Stomach smooth muscle (tissue), 2 donors: ENCODE results near the gene ZNF423.
A peak's percentile ranks its signal among the peaks of the same experiment; 100 is the strongest.

ENCODE experiments used
- H3K27ac ChIP-seq: one replicate; pipeline ENCODE4 v1.7.0; 2013; ENCODE audit warnings: mild to moderate bottlenecking, low read length, inconsistent platforms
- H3K27me3 ChIP-seq, 2 donors: one replicate each; pipeline ENCODE4 v1.7.0; 2013; ENCODE audit warnings: low read length in 2 of 2; ENCODE audit not compliant: insufficient read depth in 2 of 2, control insufficient read depth in 1 of 2
- H3K36me3 ChIP-seq, 2 donors: one replicate each; pipeline ENCODE4 v1.7.0; 2013; ENCODE audit warnings: low read length in 2 of 2; ENCODE audit not compliant: control insufficient read depth in 2 of 2, insufficient read depth in 2 of 2
- H3K4me1 ChIP-seq: one replicate; pipeline ENCODE4 v1.7.0; 2013; ENCODE audit warnings: low read length; ENCODE audit not compliant: control insufficient read depth, insufficient read depth
- H3K4me3 ChIP-seq, 2 donors: one replicate each; pipeline ENCODE4 v1.7.0; 2013; ENCODE audit warnings: low read length in 2 of 2
- H3K9ac ChIP-seq, 2 donors: one replicate each; pipeline ENCODE4 v1.7.0; 2013; ENCODE audit warnings: low read length in 2 of 2, mild to moderate bottlenecking in 1 of 2
- H3K9me3 ChIP-seq, 2 donors: one replicate each; pipeline ENCODE4 v1.7.0; 2013; ENCODE audit warnings: low read length in 2 of 2; ENCODE audit not compliant: control insufficient read depth in 2 of 2
- donor health status: healthy.
- donor health status: Pancreatic carcinoma.

Gene ZNF423

GRCh38 chr16:49801290-49801689 lies 54.6 kb downstream of the ZNF423 start:
- no peaks in the 10 kb centered on the region for H3K36me3 ChIP-seq
- no peak overlapping the region for H3K4me3 ChIP-seq
- no peaks in the 10 kb centered on the region for H3K4me1 ChIP-seq
- no peak overlapping the region for H3K9ac ChIP-seq
- H3K27ac ChIP-seq = no peak overlapping the region
- H3K9me3 ChIP-seq = no peaks in the 10 kb centered on the region
- no peaks in the 10 kb centered on the region for H3K27me3 ChIP-seq

DNA sequence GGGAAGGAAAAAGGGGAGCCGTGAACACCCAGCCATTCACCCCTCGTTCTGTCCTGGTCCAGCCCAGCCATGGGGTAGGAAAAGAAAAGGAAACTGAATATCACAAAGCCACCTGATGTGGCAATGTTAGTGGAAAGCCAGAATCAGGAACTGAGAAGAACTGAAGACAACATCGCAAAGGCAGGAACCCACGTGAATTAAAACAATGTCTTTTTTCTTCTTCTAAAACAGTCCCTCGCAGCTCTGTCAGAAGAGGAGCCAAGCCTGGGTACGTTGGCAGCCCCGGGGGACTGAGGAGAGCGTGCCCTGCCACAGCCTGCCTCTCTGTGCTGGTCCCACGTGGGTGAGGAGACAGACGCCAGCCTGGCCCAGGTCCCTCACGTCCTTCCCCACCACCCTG lies 55.0 kb downstream of the ZNF423 start:
- H3K27me3 ChIP-seq = no peaks in the 10 kb centered on the region
- H3K9ac ChIP-seq = no peak overlapping the region
- no peak overlapping the region for H3K27ac ChIP-seq
- no peaks in the 10 kb centered on the region for H3K9me3 ChIP-seq
- no peak overlapping the region for H3K4me3 ChIP-seq
- H3K4me1 ChIP-seq = no peaks in the 10 kb centered on the region
- no peaks in the 10 kb centered on the region for H3K36me3 ChIP-seq

DNA sequence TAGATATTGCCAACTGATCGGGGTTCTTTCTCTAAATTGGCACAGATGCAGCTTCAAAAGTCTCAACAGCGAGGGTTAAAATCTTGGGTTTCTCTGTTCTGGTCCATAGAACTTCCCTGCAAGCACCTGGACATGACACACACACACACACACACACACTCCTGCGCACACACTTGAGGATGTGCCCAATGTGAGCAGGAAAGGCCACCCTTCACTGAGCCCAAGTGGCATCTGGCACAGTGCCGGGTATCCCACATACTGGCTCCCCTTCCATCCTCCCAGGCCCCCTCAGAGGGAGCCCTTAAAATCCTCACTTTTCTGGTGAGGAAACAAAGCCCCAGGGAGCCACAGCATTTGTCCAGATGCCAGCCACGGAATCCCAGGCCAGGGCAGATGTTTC lies 55.5 kb downstream of the ZNF423 start:
- H3K9me3 ChIP-seq = no peaks in the 10 kb centered on the region
- no peak overlapping the region for H3K9ac ChIP-seq
- no peaks in the 10 kb centered on the region for H3K36me3 ChIP-seq
- no peaks in the 10 kb centered on the region for H3K4me1 ChIP-seq
- H3K27me3 ChIP-seq = no peaks in the 10 kb centered on the region
- no peak overlapping the region for H3K4me3 ChIP-seq
- H3K27ac ChIP-seq = no peak overlapping the region

GRCh38 chr16:49799172-49799571 lies 56.7 kb downstream of the ZNF423 start:
- Histone ChIP-seq H3K36me3 (no peaks in the 10 kb centered on the region), H3K27me3 (no peaks in the 10 kb centered on the region), H3K9me3 (no peaks in the 10 kb centered on the region), H3K4me1 (no peaks in the 10 kb centered on the region), H3K9ac (no peak overlapping the region), H3K27ac (no peak overlapping the region), H3K4me3 (no peak overlapping the region)

DNA sequence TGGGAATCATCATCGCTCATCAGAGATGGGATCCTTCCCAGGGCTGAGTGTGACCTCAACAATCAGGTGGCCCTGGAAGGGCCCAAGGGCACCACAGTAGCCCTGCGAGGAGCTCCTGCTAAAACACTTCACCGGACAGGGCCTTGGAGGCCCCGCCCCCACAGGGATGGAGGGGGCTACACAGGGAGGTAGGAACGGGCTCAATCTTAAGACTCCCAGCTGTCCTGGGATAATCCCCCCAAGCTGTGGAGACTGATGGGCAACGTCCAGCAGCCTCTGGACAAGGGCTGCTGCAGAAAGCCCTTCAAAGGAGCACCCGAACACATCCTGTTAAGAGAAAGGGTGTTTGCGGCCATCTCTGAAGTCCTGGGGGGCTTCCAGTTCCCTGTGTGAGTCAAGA lies 60.4 kb downstream of the ZNF423 start:
- Histone ChIP-seq H3K9me3 (no peaks in the 10 kb centered on the region), H3K4me1 (no peaks in the 10 kb centered on the region), H3K4me3 (no peak overlapping the region), H3K9ac (no peak overlapping the region), H3K27ac (no peak overlapping the region), H3K36me3 (no peaks in the 10 kb centered on the region), H3K27me3 (no peaks in the 10 kb centered on the region)

GRCh38 chr16:49793244-49793643 lies 62.7 kb downstream of the ZNF423 start:
- no peak overlapping the region for H3K4me3 ChIP-seq
- no peak overlapping the region for H3K27ac ChIP-seq
- no peaks in the 10 kb centered on the region for H3K4me1 ChIP-seq
- H3K9me3 ChIP-seq = no peaks in the 10 kb centered on the region
- no peaks in the 10 kb centered on the region for H3K27me3 ChIP-seq
- no peaks in the 10 kb centered on the region for H3K36me3 ChIP-seq
- H3K9ac ChIP-seq = no peak overlapping the region

- Histone ChIP-seq H3K27me3 (no peaks in the 10 kb centered on the region), H3K4me3 (no peak overlapping the region), H3K4me1 (peaks cover 5% of the 10 kb centered on the region), H3K36me3 (no peaks in the 10 kb centered on the region), H3K9ac (no peak overlapping the region), H3K9me3 (no peaks in the 10 kb centered on the region), H3K27ac (no peak overlapping the region)
These were observed 66.3 kb downstream of the ZNF423 start for GRCh38 chr16:49789616-49790015.

DNA sequence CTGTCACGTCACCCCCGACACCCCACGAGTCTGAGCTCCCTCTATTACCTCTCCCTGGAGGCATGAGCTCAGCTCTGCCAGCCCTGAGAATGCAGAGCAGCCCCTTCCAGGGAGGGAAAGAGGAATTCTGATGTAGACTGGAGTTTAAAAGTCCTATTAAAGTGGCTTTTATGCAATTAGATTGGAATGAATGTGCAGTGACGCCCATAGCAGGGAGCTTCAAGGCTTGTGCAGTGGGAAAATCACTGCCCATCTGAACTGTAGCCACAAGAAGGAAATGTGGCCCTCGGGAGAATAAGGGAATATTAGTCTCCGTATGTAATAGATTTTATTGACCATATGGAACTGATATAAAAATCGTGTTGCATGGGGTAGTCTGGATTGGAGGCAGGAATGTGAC lies 66.9 kb downstream of the ZNF423 start:
- Histone ChIP-seq H3K27me3 (no peaks in the 10 kb centered on the region), H3K36me3 (no peaks in the 10 kb centered on the region), H3K27ac (peak overlapping the region; percentile 37), H3K9ac (no peak overlapping the region), H3K4me1 (peaks cover 5% of the 10 kb centered on the region), H3K4me3 (no peak overlapping the region), H3K9me3 (no peaks in the 10 kb centered on the region)

- H3K4me1 ChIP-seq = peaks cover 5% of the 10 kb centered on the region
- no peaks in the 10 kb centered on the region for H3K36me3 ChIP-seq
- no peaks in the 10 kb centered on the region for H3K9me3 ChIP-seq
- peak overlapping the region; percentile 37 for H3K27ac ChIP-seq
- no peaks in the 10 kb centered on the region for H3K27me3 ChIP-seq
- no peak overlapping the region for H3K9ac ChIP-seq
- no peak overlapping the region for H3K4me3 ChIP-seq
These were observed 67.3 kb downstream of the ZNF423 start for GRCh38 chr16:49788572-49788971.

DNA sequence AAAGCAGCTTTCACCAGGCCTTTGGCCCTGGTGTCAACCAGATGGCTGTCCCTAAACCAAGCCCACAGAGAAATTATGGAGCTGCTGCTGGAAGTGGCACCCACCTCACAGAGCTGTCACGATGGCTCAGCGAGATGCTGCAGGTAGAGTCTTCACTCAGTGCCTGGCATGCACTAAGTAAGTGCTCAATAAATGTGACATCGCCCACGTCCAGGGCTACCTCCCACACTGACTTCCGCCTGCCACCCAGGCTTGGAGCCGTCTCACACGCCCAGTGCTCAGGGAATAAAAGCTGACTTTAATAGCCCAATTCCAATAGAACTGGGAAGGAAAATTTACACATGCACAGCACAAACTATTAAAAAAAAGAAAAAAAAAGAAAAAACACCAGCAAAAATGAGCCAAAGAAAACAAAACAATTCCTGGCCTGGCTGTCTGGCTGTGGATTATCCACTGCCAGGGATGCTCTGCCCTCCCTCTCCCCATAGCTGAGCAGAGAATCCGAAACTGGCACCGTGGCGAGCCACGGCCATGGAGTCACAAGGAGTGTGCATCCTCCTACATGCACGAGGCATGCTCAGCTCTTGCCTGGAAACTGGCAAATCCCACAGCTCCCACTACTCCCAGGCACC lies 68.9 kb downstream of the ZNF423 start:
- Histone ChIP-seq H3K9me3 (no peaks in the 10 kb centered on the region), H3K9ac (no peak overlapping the region), H3K36me3 (no peaks in the 10 kb centered on the region), H3K4me1 (peaks cover 5% of the 10 kb centered on the region), H3K27ac (no peak overlapping the region), H3K4me3 (no peak overlapping the region), H3K27me3 (no peaks in the 10 kb centered on the region)

DNA sequence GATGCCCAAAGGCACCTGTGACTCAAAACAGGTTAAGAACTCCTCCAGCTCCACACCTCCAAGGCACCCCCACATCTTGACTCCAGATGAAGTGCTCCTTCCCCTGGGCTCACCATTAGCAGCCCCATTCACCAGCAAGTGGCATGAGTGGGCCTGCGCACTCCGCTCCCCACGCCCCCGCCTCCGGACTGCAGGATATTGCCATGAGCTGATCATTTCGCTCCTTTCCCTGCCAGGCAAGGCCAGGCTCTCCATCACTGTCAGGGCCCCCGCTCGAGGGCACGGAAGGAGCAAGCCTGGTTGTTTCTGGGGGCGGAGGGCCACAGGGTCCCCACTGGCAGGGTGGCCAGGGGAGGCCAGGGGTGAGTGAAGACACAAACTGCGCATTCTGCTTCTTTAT lies 69.9 kb downstream of the ZNF423 start:
- Histone ChIP-seq H3K4me1 (peaks cover 5% of the 10 kb centered on the region), H3K36me3 (no peaks in the 10 kb centered on the region), H3K27me3 (no peaks in the 10 kb centered on the region), H3K4me3 (no peak overlapping the region), H3K9ac (no peak overlapping the region), H3K9me3 (no peaks in the 10 kb centered on the region), H3K27ac (no peak overlapping the region)
